ENCODE data around the gene MYBPC3.

The MYBPC3 gene

DNA sequence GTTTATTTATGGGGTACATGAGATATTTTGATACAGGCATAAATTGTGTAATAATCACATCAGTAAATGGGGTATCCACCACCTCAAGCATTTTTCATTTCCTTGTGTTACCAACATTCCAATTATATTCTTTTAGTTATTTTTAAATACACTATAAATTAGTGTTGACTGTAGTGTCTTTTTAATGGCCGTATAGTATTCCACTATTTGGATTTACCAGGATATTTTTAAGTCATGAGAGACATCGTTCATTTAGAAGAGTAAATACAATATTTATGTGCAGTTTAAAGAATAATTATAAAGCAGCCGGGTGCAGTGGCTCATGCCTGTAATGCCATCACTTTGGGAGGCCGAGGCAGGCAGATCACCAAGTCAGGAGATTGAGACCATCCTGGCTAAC lies 32.0 kb upstream of the MYBPC3 start:
- no peak for DNase-seq (ENCODE audit: low spot score)

- DNase-seq (ENCODE audit: low spot score) = no peak
Measured at GRCh38 chr11:47383071-47383470, 30.6 kb upstream of the MYBPC3 start.

DNA sequence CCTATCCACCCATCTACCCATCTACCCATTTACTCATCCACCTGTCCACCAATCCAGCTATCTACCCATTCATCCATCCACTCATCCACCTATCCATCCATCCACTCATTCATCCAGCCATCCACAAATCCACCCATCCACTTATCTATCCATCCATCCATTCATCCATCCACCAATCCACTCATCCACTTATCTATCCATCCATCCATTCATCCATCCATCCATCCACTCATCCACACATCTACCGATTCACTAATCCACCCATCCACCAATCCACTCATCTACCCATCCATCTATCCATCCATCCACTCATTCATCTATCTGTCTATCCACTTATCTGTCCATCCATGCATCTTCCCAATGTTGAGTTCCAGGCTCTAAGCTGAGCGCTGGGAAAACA lies 27.6 kb upstream of the MYBPC3 start:
- DNase-seq (ENCODE audit: low spot score) = no peak

DNA sequence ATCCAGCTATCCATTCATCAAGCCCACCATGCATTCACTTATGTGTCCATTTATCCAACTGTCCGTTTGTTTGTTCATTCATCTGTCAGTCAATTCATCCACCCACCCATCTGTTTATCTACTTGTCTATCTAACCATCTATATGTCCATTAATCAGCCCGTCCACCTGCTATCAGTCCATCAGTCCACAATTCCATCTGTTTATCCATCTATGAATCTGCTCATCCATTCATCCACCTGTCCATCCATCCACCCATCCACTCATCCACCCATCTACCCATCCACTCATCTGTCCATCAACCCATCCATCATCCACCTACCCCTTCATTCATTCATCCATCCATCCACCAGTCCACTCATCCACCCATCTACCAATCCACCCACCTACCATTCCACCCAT lies 26.8 kb upstream of the MYBPC3 start:
- no peak for DNase-seq (ENCODE audit: low spot score)

GRCh38 chr11:47378836-47379170 lies 26.3 kb upstream of the MYBPC3 start:
- DNase-seq (ENCODE audit: low spot score) = no peak

GRCh38 chr11:47378010-47378835 lies 25.7 kb upstream of the MYBPC3 start, which contains the start of gene SPI1:
Gene SPI1, minus strand, starts transcription at chr11:47378547. Its CDS starts 194 bp downstream, at chr11:47378353.
- no peak for DNase-seq (ENCODE audit: low spot score)

DNA sequence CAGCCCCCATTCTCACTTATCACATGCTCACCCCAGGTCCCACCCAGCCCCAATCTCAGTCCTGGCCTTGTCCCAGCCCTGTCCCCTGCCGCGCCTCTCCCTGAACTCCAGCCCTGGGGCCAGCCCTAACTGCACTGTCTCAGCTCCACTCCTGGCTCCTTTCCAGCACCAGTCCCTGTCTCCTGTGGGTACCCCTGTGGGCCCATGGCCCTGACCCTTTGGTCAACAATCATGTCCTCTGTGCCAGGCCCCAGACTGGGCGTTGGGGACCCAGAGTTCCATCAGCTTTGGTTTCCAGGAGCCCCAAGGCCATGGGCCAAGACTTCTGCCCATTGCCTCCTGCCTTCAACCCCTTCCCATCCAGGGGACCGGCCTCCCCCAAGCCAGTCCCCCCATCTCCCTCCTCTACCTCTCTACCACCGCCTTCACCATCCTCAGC lies 25.1 kb upstream of the MYBPC3 start:
- DNase-seq (ENCODE audit: low spot score) = no peak

GRCh38 chr11:47376525-47377371 lies 24.2 kb upstream of the MYBPC3 start:
- DNase-seq (ENCODE audit: low spot score) = no peak

DNA sequence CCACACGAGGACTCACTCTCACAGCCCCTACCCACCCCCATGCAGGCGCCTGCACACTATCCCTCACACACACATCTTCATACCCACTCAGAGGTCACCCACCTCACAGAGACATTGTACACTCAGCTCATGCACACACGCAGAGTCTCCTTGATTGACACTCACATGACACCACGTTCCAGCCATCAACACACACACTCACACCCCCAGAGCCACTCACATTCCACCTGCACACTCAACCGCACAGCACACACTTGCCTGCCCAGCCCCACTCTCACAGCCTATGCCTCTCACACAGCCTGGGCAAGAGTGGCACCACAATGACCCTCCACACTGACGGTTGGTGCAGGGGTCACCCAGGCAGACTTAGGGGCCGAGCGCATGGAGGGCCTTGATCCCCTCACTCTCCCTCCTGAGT lies 23.6 kb upstream of the MYBPC3 start:
- no peak for DNase-seq (ENCODE audit: low spot score)

DNA sequence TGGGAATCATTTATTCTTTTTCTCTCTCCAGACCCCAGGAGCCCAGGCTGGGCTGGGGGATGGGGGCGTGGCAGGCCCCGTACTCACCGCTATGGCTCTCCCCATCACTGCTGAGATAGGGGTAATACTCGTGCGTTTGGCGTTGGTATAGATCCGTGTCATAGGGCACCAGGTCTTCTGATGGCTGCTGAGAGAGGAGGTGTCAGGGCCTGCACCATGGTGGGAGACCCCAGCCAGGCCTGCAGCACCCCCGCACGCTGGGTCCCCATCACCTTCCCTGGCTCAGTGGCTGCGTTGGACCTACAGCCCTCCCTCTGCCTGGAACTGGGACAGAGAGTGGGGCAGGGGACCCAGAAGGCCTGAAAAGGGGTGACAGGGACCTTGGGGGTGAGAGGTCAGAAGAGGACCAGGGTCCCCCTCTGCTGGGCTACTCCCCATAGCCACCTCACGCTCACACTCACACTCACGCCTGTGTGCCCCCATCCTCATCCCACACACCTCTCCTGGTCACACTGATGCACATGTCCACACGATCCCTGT lies 23.1 kb upstream of the MYBPC3 start:
- no peak for DNase-seq (ENCODE audit: low spot score)

GRCh38 chr11:47375020-47375419 lies 22.5 kb upstream of the MYBPC3 start:
- DNase-seq (ENCODE audit: low spot score) = no peak

DNA sequence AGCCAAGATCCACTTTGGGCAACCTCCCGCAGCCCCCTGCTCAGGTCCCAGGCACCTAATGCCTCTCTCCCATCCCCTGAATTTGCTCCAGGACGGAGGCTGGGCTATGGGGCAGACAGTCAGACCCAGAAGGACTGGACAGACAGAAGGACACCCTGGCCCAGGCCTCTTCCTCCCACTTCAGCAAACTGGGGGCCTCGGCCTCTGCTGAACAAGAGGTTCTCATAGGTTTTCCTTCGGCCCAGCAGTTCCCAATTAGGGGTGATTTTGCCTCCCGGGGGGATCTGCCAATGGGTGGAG lies 22.2 kb upstream of the MYBPC3 start:
- DNase-seq (ENCODE audit: low spot score) = no peak

- peak; percentile 76 for DNase-seq (ENCODE audit: low spot score)
Measured at GRCh38 chr11:47373876-47374719, 21.6 kb upstream of the MYBPC3 start.

DNA sequence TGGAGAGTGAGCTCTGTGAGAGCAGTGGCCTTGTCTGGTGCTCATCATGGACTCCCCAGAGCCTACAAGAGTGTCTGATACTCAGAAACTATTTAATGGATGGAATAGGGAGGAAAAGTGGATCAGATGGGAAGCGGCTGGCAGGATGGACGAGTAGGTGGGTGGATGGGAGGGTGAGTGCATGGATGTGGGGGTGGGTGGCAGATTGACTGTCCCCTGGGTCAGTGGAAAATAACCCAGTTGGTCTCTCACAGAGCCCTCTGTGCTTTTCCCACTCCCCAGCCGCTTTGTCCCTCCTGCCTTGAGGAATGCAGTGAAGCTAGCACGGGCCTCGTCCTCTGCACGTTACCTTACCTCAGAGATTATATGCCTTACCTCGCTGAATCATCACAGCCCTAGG lies 19.9 kb upstream of the MYBPC3 start:
- DNase-seq (ENCODE audit: low spot score) = no peak

DNA sequence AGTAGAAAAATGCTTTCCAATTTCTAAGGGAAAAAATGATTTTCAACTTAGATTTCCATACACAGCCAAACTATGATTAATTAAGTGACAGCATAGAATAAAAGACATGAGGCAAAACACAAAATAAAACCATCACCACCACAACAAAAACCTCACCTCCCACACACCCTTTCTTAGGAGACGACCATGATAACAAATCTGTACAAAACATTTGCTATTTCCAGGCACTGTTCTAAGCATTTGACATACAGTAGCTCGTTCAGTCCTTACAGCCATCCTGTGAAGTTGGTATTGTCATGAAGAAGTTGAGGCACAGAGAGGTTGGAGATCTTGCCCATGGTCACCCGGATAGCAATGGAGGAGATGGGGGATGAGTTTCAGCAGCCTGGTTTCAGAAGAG lies 17.2 kb upstream of the MYBPC3 start:
- no peak for DNase-seq (ENCODE audit: low spot score)

- DNase-seq (ENCODE audit: low spot score) = no peak
Measured at GRCh38 chr11:47366020-47366490, 13.6 kb upstream of the MYBPC3 start.

- DNase-seq (ENCODE audit: low spot score) = no peak
Measured at GRCh38 chr11:47361419-47361818, 8.9 kb upstream of the MYBPC3 start.

- no peak for DNase-seq (ENCODE audit: low spot score)
Measured at GRCh38 chr11:47360341-47360740, 7.8 kb upstream of the MYBPC3 start.

DNA sequence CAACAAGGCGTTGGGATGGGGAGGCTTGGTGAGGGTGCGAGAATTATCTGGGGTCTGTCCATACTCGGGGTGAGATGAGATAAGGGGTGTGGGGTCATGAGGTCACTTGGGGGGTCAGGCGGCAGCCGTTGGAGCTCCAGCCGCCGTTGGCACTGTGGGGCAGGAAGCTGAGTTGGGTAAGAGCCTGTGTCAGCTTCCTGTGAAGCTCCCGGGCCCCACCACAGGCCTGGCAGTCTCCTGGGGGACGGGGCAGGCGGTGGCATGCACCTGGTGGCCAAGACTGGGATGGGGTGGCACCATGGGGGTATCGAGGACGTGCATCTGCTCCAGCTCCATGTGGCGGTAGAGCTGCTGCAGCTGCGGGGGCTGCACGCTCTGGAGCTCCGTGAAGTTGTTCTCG lies 7.1 kb upstream of the MYBPC3 start:
- DNase-seq (ENCODE audit: low spot score) = no peak

GRCh38 chr11:47359162-47359561 lies 6.7 kb upstream of the MYBPC3 start:
- no peak for DNase-seq (ENCODE audit: low spot score)

DNA sequence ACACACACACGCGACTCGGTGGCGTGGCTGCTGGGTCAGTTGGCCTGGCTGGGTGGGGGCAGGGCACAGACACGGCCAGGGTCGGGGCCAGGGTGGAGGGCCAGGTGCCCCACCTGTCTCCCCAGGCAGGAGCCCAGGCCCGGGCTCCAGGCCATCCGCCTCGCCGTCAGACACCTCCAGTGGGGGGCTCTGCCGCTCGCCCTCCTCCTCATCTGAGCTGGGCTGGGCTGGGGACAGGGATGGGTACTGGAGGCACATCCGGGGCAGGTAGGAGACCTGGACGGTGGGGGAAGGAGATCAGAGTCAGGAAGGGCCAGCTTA lies 6.2 kb upstream of the MYBPC3 start:
- no peak for DNase-seq (ENCODE audit: low spot score)

All from cerebellar cortex (tissue), 1 donor.